Tibial nerve (tissue), 4 donors: ENCODE measurements around the gene UCK2.

ENCODE experiments used
- CTCF ChIP-seq, 5 experiments: fragments of 200-600 bp in 3 of 5; fragments of 450-650 bp in 2 of 5; sonication (generic) in 3 of 5; IDR thresholded peaks; one replicate each; pipeline ENCODE4 v1.5.1; 2016 to 2019; ENCODE audit warnings: antibody characterized with exemption in 5 of 5, mild to moderate bottlenecking in 3 of 5, moderate library complexity in 2 of 5
- EP300 ChIP-seq, 2 donors: sonication (generic); formaldehyde crosslinking; IDR thresholded peaks; one replicate each; pipeline ENCODE4 v1.6.1; 2017; ENCODE audit warnings: antibody characterized with exemption in 2 of 2, mild to moderate bottlenecking in 1 of 2
- POLR2A ChIP-seq, 2 donors: fragments of 450-650 bp; IDR thresholded peaks; one replicate each; pipeline ENCODE4 v1.6.1; 2017; ENCODE audit warnings: antibody characterized with exemption in 2 of 2, mild to moderate bottlenecking in 2 of 2, moderate library complexity in 2 of 2

- no peak for TF ChIP-seq CTCF (IDR thresholded peaks at IDR 0.05)
- no peak for TF ChIP-seq POLR2A (IDR thresholded peaks at IDR 0.05)
- no peak for TF ChIP-seq EP300 (IDR thresholded peaks at IDR 0.05)
These were observed 29.2 kb downstream of the UCK2 start for GRCh38 chr1:165856606-165857005.
